Ovary (tissue), 9 donors: ENCODE results near the gene EIF5. TPM values are rescaled to one million over a fixed set of nuclear protein-coding genes. Genes with fewer than 3 reads are reported as not detected.

Source experiments
- DNase-seq, 5 donors: peaks; one replicate each; pipeline ENCODE4 v3.0.0-alpha.2; 2019 to 2020
- H3K27ac ChIP-seq, 2 donors: fragments of 200-600 bp; one replicate each; pipeline versions ENCODE4 v1.5.1 to v1.8.0; 2019 to 2022
- H3K27me3 ChIP-seq: fragments of 200-600 bp; one replicate; pipeline ENCODE4 v1.8.0; 2022
- H3K36me3 ChIP-seq: fragments of 200-600 bp; sonication (generic); one replicate; pipeline ENCODE4 v1.5.1; 2019
- H3K4me1 ChIP-seq: one replicate; pipeline ENCODE4 v1.8.1; 2013; ENCODE audit warnings: mild to moderate bottlenecking, moderate library complexity; ENCODE audit not compliant: insufficient read depth
- H3K4me3 ChIP-seq: fragments of 200-600 bp; sonication (generic); one replicate; pipeline ENCODE4 v1.5.1; 2017
- H3K9me3 ChIP-seq, 2 donors: fragments of 200-600 bp in 1 of 2; sonication (generic) in 1 of 2; one replicate each; pipeline versions ENCODE4 v1.5.1 to v1.8.1; 2013 to 2019; ENCODE audit warnings: mild to moderate bottlenecking in 1 of 2, moderate library complexity in 1 of 2
- CTCF ChIP-seq, 3 donors: fragments of 450-650 bp in 2 of 3; fragments of 200-600 bp in 1 of 3; IDR thresholded peaks; one replicate each; pipeline versions ENCODE4 v1.5.1 to v1.8.0; 2016 to 2022; ENCODE audit warnings: antibody characterized with exemption in 3 of 3, mild to moderate bottlenecking in 1 of 3
- EP300 ChIP-seq: sonication (generic); formaldehyde crosslinking; IDR thresholded peaks from one replicate; pipeline ENCODE4 v1.6.1; 2017; ENCODE audit warnings: antibody characterized with exemption
- POLR2A ChIP-seq: fragments of 450-650 bp; IDR thresholded peaks from one replicate; pipeline ENCODE4 v1.6.1; 2017; ENCODE audit warnings: antibody characterized with exemption, mild to moderate bottlenecking, moderate library complexity
- WGBS, 3 donors: extraction: QIAGEN DNeasy Blood & Tissue Kit in 1 of 3; methylation state at CpG; one replicate each; pipeline versions ENCODE4 v1.1.5 to v1.1.7; 2013 to 2017; 5-methylcytosine and 5-hydroxymethylcytosine counted together
- intact Hi-C, 4 donors: fragments of 100-400 bp; cut with DNase I; formaldehyde crosslinking; loops; one replicate each; pipeline versions ENCODE4 v1.11.0 to v1.15.1; 2022 to 2023
- polyA plus RNA-seq, 2 donors: library from polyadenylated mRNA; stranded (reverse); fragments of 200-250 nt in 1 of 2; fragments of 350-450 nt in 1 of 2; fragmentation: Illumina TruSeq in 1 of 2; extraction: RNeasy Lipid Tissue Mini Kit (QIAGEN cat#74804) in 1 of 2; gene quantifications; one replicate each; pipeline ENCODE4 v1.2.3, GENCODE V29; 2013 to 2014
- total RNA-seq, 7 donors: library from RNA; depleted of rRNA in 2 of 7; stranded (reverse); fragments of >200 nt in 2 of 7; fragmentation: NEBNext Ultra II Directional in 3 of 7; extraction: Animal tissue kit (Norgen Biotek cat#: 25700) in 3 of 7; gene quantifications; one replicate each; pipeline versions ENCODE4 v1.1.0 to v1.2.4, GENCODE V29; 2016 to 2023
- donor health status: DM: no; HTN: no; CAD: no; lungs with moderate emphysema.
- donor health status: DM: no; HTN: no; CAD: no.
- donor health status: Bipolar disorder and iron deficiency.
- donor health status: DM: yes; HTN: yes; CAD: no.
- donor health status: DM: no; HTN: no; CAD: no.
- donor health status: DM: yes; HTN: yes; CAD: no.

EIF5 gene
- total and polyA plus RNA-seq, 9 donors: 73.0 to 169 (median 127) TPM

GRCh38 chr14:103318750-103319419 lies 15.2 kb upstream of the EIF5 start:
- WGBS, 3 donors: 78 to 81% (median 79%) methylated on average over 6 of the region's 6 CpGs
- Histone ChIP-seq H3K9me3 (no peaks in the 10 kb centered on the region), H3K27me3 (no peaks in the 10 kb centered on the region), H3K4me1 (peaks cover 8% of the 10 kb centered on the region), H3K27ac (no peak overlapping the region), H3K36me3 (no peaks in the 10 kb centered on the region), H3K4me3 (no peak overlapping the region)
- no peak for DNase-seq
- intact Hi-C loops: no loop called here
- no peak for TF ChIP-seq POLR2A
- TF ChIP-seq CTCF (IDR thresholded peaks at IDR 0.05): no peak
- no peak for TF ChIP-seq EP300

GRCh38 chr14:103319422-103319821 lies 14.6 kb upstream of the EIF5 start:
- no peaks in the 10 kb centered on the region for H3K9me3 ChIP-seq
- WGBS, 3 donors: 84 to 92% (median 85%) methylated on average over 7 of the region's 7 CpGs
- peaks cover 7% of the 10 kb centered on the region for H3K4me1 ChIP-seq
- H3K27ac ChIP-seq: no peak overlapping the region
- H3K27me3 ChIP-seq: no peaks in the 10 kb centered on the region
- intact Hi-C loops: no loop called here
- TF ChIP-seq POLR2A (no peak), CTCF (IDR thresholded peaks at IDR 0.05) (no peak), EP300 (no peak)
- no peaks in the 10 kb centered on the region for H3K36me3 ChIP-seq
- no peak overlapping the region for H3K4me3 ChIP-seq
- no peak for DNase-seq

GRCh38 chr14:103326078-103326477 lies 8.0 kb upstream of the EIF5 start:
- 70 to 89% (median 82%) methylated on average over 3 of the region's 3 CpGs for WGBS, 3 donors
- DNase-seq: no peak
- Histone ChIP-seq H3K36me3 (no peaks in the 10 kb centered on the region), H3K27me3 (no peaks in the 10 kb centered on the region), H3K9me3 (no peaks in the 10 kb centered on the region), H3K4me3 (no peak overlapping the region), H3K4me1 (no peaks in the 10 kb centered on the region), H3K27ac (no peak overlapping the region)
- intact Hi-C loops: no loop called here
- TF ChIP-seq EP300 (no peak), CTCF (IDR thresholded peaks at IDR 0.05) (no peak), POLR2A (no peak)

- no peak for DNase-seq
- intact Hi-C loops: no loop called here
- H3K36me3 ChIP-seq: no peaks in the 10 kb centered on the region
- no peak overlapping the region for H3K4me3 ChIP-seq
- no peaks in the 10 kb centered on the region for H3K9me3 ChIP-seq
- TF ChIP-seq CTCF (IDR thresholded peaks at IDR 0.05) (no peak), EP300 (no peak), POLR2A (no peak)
- H3K27ac ChIP-seq: no peak overlapping the region
- WGBS, 3 donors: 76 to 88% (median 85%) methylated on average over 5 of the region's 5 CpGs
- H3K4me1 ChIP-seq: no peaks in the 10 kb centered on the region
- no peaks in the 10 kb centered on the region for H3K27me3 ChIP-seq
Measured at GRCh38 chr14:103328941-103329340, 5.1 kb upstream of the EIF5 start.
